K562 (cell line): Measurements from ENCODE around the gene CHCHD1. TPM values are rescaled to one million over a fixed set of nuclear protein-coding genes. Genes with fewer than 3 reads are reported as not detected.

Source experiments
- ATF6 ChIP-seq: sonication (generic); formaldehyde crosslinking; IDR thresholded peaks from 2 replicates; pipeline ENCODE4 v1.4.0; 2020; ENCODE audit warnings: mild to moderate bottlenecking, missing genetic modification reagents
- CBX5 ChIP-seq: IDR thresholded peaks from 2 replicates; pipeline ENCODE4 v1.6.1; 2014; ENCODE audit warnings: low read depth, borderline replicate concordance
- CREM ChIP-seq: IDR thresholded peaks from 2 replicates; pipeline ENCODE4 v1.6.1; 2014; ENCODE audit warnings: antibody characterized with exemption, low read depth
- ESRRA ChIP-seq: fragments of 450-650 bp; IDR thresholded peaks from 2 replicates; pipeline ENCODE4 v1.6.1; 2014; ENCODE audit warnings: low read depth, mild to moderate bottlenecking, moderate library complexity, borderline replicate concordance
- ETV1 ChIP-seq: fragments of 450-650 bp; conservative IDR thresholded peaks from 2 replicates; pipeline ENCODE4 v1.6.1; 2016; ENCODE audit warnings: missing genetic modification characterization, control low read depth, low read depth, missing compliant biosample characterization
- ETV5 ChIP-seq: sonication (generic); formaldehyde crosslinking; IDR thresholded peaks from 2 replicates; pipeline ENCODE4 v1.4.0; 2020; ENCODE audit warnings: low read depth, mild to moderate bottlenecking, missing genetic modification reagents
- GATA2 ChIP-seq: sonication (generic); formaldehyde crosslinking; IDR thresholded peaks from 2 replicates; pipeline ENCODE4 v1.4.0; 2020; ENCODE audit warnings: mild to moderate bottlenecking, missing genetic modification reagents
- HDAC3 ChIP-seq: fragments of 450-650 bp; IDR thresholded peaks from 2 replicates; pipeline ENCODE4 v1.6.1; 2018; ENCODE audit warnings: borderline replicate concordance, mild to moderate bottlenecking, moderate library complexity; ENCODE audit not compliant: partially characterized antibody
- HIVEP1 ChIP-seq: fragments of 250-450 bp; sonication (Bioruptor Pico); IDR thresholded peaks from 2 replicates; pipeline ENCODE4 v1.4.0; 2020; ENCODE audit warnings: mild to moderate bottlenecking
- IFI16 ChIP-seq: fragments of 250-450 bp; sonication (Bioruptor Pico); IDR thresholded peaks from 2 replicates; pipeline ENCODE4 v2.1.2; 2022; ENCODE audit warnings: mild to moderate bottlenecking, inconsistent platforms
- NCOR1 ChIP-seq: fragments of 450-650 bp; IDR thresholded peaks from 2 replicates; pipeline ENCODE4 v1.6.1; 2016; ENCODE audit warnings: mild to moderate bottlenecking, moderate library complexity
- NFIX ChIP-seq: fragments of 250-450 bp; sonication (Bioruptor Pico); IDR thresholded peaks from 2 replicates; pipeline ENCODE4 v1.4.0; 2020; ENCODE audit warnings: low read depth, mild to moderate bottlenecking, moderate library complexity
- NR2F6 ChIP-seq: fragments of 450-650 bp; formaldehyde crosslinking; IDR thresholded peaks from 2 replicates; pipeline ENCODE4 v1.4.0; 2020; ENCODE audit warnings: mild to moderate bottlenecking
- POU5F1 ChIP-seq: fragments of 150-350 bp; IDR thresholded peaks from 2 replicates; pipeline ENCODE4 v1.6.1; 2014; ENCODE audit warnings: borderline replicate concordance, low read length, low read depth, mild to moderate bottlenecking; ENCODE audit not compliant: partially characterized antibody
- RBM39 ChIP-seq: fragments of 200-400 bp; formaldehyde crosslinking; optimal IDR thresholded peaks from 2 replicates; pipeline ENCODE3; 2018; ENCODE audit warnings: low read depth, low read length
- RHOXF2B ChIP-seq: fragments of 250-450 bp; sonication (Bioruptor Pico); conservative IDR thresholded peaks from 2 replicates; pipeline ENCODE4 v1.5.1; 2021
- SMARCE1 ChIP-seq: fragments of 450-650 bp; IDR thresholded peaks from 2 replicates; pipeline ENCODE4 v1.7.1; 2016; ENCODE audit warnings: mild to moderate bottlenecking
- SNIP1 ChIP-seq: fragments of 450-650 bp; IDR thresholded peaks from 2 replicates; pipeline ENCODE4 v1.7.1; 2017; ENCODE audit warnings: low read depth, mild to moderate bottlenecking
- WHSC1 ChIP-seq: IDR thresholded peaks from one replicate; pipeline ENCODE4 v1.6.1; 2012; ENCODE audit warnings: low read length, control low read depth, inconsistent platforms
- ZBTB8A ChIP-seq: fragments of 450-650 bp; IDR thresholded peaks from 2 replicates; pipeline ENCODE4 v1.6.1; 2018; ENCODE audit warnings: mild to moderate bottlenecking, moderate library complexity; ENCODE audit not compliant: partially characterized antibody
- ZNF146 ChIP-seq: IDR thresholded peaks from one replicate; pipeline ENCODE4 v1.6.1; 2018; ENCODE audit warnings: missing compliant biosample characterization; ENCODE audit not compliant: unreplicated experiment
- ZNF224 ChIP-seq: sonication (generic); formaldehyde crosslinking; IDR thresholded peaks from 2 replicates; pipeline ENCODE4 v1.8.0; 2022; ENCODE audit warnings: mild to moderate bottlenecking, missing genetic modification reagents
- ZNF41 ChIP-seq: fragments of 250-450 bp; sonication (Bioruptor Pico); conservative IDR thresholded peaks from 2 replicates; pipeline ENCODE4 v1.4.0; 2020; ENCODE audit warnings: mild to moderate bottlenecking
- ZNF639 ChIP-seq, 2 experiments: fragments of 200-800 bp in 1 of 2; sonication (Bioruptor generic) in 1 of 2; sonication (generic) in 1 of 2; formaldehyde crosslinking in 1 of 2; IDR thresholded peaks in 1 of 2; conservative IDR thresholded peaks in 1 of 2; 2 replicates each; pipeline versions ENCODE4 v1.5.0 to v1.6.1; 2016 to 2020; ENCODE audit warnings: missing compliant biosample characterization in 1 of 2, missing genetic modification characterization in 1 of 2, missing genetic modification reagents in 1 of 2
- polyA plus RNA-seq, 8 experiments: library from polyadenylated mRNA; depleted of rRNA in 4 of 8; stranded (reverse) in 5 of 8; unstranded in 3 of 8; fragments of >200 nt; fragmentation: Nextera tagmentation in 2 of 8; fragmentation: Illumina TruSeq in 1 of 8; extraction: Ambion mirVana in 2 of 8; extraction: Trizol in 1 of 8; gene quantifications; 2 replicates each; pipeline versions ENCODE4 v1.2.1 to v1.2.3, GENCODE V29; 2011 to 2014; ENCODE audit warnings: inconsistent platforms in 1 of 8, missing spikeins in 1 of 8
- total RNA-seq, 7 experiments: library from RNA; depleted of rRNA in 6 of 7; stranded (reverse); fragments of >200 nt in 6 of 7; fragmentation: Illumina TruSeq in 2 of 7; extraction: Trizol in 2 of 7; gene quantifications; 2 replicates each; pipeline versions ENCODE4 v1.2.1 to v1.2.3, GENCODE V29; 2011 to 2021; ENCODE audit warnings: low replicate concordance in 1 of 7
- TF ChIP-seq, protein P1 (sequence below): fragments of 200-800 bp; sonication (Bioruptor generic); IDR thresholded peaks from 2 replicates; pipeline ENCODE4 v1.6.1; 2017; ENCODE audit warnings: missing genetic modification characterization, missing compliant biosample characterization

The CHCHD1 gene
- total and polyA plus RNA-seq, 9 of the 15 experiments (the other 6 are each of a cell fraction or from before 2014, with no cell fraction given) = 52.9 to 126 (median 83.4) TPM

- TF ChIP-seq, protein P1, sequence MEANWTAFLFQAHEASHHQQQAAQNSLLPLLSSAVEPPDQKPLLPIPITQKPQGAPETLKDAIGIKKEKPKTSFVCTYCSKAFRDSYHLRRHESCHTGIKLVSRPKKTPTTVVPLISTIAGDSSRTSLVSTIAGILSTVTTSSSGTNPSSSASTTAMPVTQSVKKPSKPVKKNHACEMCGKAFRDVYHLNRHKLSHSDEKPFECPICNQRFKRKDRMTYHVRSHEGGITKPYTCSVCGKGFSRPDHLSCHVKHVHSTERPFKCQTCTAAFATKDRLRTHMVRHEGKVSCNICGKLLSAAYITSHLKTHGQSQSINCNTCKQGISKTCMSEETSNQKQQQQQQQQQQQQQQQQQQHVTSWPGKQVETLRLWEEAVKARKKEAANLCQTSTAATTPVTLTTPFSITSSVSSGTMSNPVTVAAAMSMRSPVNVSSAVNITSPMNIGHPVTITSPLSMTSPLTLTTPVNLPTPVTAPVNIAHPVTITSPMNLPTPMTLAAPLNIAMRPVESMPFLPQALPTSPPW = peak; percentile 24; the same call in 1 of the 2 replicates
- TF ChIP-seq ZNF224 (CRISPR knock-in tag) = no peak
- peak; percentile 60; the same call in 1 of the 2 replicates for TF ChIP-seq SMARCE1
- no peak for TF ChIP-seq RBM39
- no peak for TF ChIP-seq ETV5
- no peak for TF ChIP-seq ATF6 (CRISPR knock-in tag)
- TF ChIP-seq SNIP1 = no peak
- peak; percentile 42; the same call in 1 of the 2 replicates for TF ChIP-seq ESRRA
- no peak for TF ChIP-seq GATA2 (CRISPR knock-in tag)
- no peak for TF ChIP-seq NR2F6 (CRISPR knock-in tag)
- no peak for TF ChIP-seq HDAC3
- TF ChIP-seq ETV1 (tag) = peak; percentile 66
- no peak for TF ChIP-seq CREM
- TF ChIP-seq IFI16 (CRISPR knock-in tag) = no peak
- no peak for TF ChIP-seq NFIX (CRISPR knock-in tag)
- no peak for TF ChIP-seq RHOXF2B (CRISPR knock-in tag)
- 0 out of 2 replicates have a peak, but pooled peaks have one; percentile 30 for TF ChIP-seq NCOR1
- TF ChIP-seq HIVEP1 = peak; percentile 57; the same call in 1 of the 2 replicates
- no peak for TF ChIP-seq POU5F1
- no peak for TF ChIP-seq CBX5
- TF ChIP-seq ZNF146 (CRISPR knock-in tag) = no peak
- peak in 1 of 2 experiments; percentile 62; a peak in 1 of 4 replicates for TF ChIP-seq ZNF639 (CRISPR knock-in tag; conservative IDR thresholded peaks at IDR 0.05 in 1 of 2, IDR thresholded peaks at IDR 0.05 in 1 of 2)
- no peak for TF ChIP-seq WHSC1
- TF ChIP-seq ZBTB8A = no peak
- 0 out of 2 replicates have a peak, but pooled peaks have one; percentile 6 for TF ChIP-seq ZNF41 (CRISPR knock-in tag)
Measured at GRCh38 chr10:73809061-73809818, 27.4 kb downstream of the CHCHD1 start (continued).
